Small intestine (tissue), 7 donors: Measurements from ENCODE around the gene NPDC1. TPM values are rescaled to one million over a fixed set of nuclear protein-coding genes. Genes with fewer than 3 reads are reported as not detected.

Source experiments
- DNase-seq, 2 donors: peaks; one replicate each; pipeline versions ENCODE4 v3.0.0 to v3.0.0-alpha.2; 2013
- FAIRE-seq: peaks from 2 replicates; lab custom pipeline; 2012; peaks lifted over from hg19 to GRCh38; lab: Jason Lieb, UNC
- H3K27ac ChIP-seq, 3 donors: one replicate each; pipeline ENCODE4 v1.5.1; 2013; ENCODE audit warnings: low read length in 2 of 3, mild to moderate bottlenecking in 2 of 3, control low read depth in 1 of 3, inconsistent platforms in 1 of 3, low read depth in 1 of 3, moderate library complexity in 1 of 3
- H3K27me3 ChIP-seq, 3 donors: one replicate each; pipeline ENCODE4 v1.6.1; 2013; ENCODE audit warnings: low read length in 3 of 3, inconsistent platforms in 1 of 3; ENCODE audit not compliant: control insufficient read depth in 3 of 3, insufficient read depth in 3 of 3
- H3K36me3 ChIP-seq, 3 donors: one replicate each; pipeline ENCODE4 v1.6.1; 2013; ENCODE audit warnings: low read length in 3 of 3, inconsistent platforms in 1 of 3, low read depth in 1 of 3, mild to moderate bottlenecking in 1 of 3, moderate library complexity in 1 of 3; ENCODE audit not compliant: control insufficient read depth in 3 of 3, insufficient read depth in 2 of 3
- H3K4me1 ChIP-seq, 3 donors: one replicate each; pipeline ENCODE4 v1.6.1; 2013; ENCODE audit warnings: low read length in 2 of 3, inconsistent platforms in 1 of 3, low read depth in 1 of 3, mild to moderate bottlenecking in 1 of 3, moderate library complexity in 1 of 3; ENCODE audit not compliant: control insufficient read depth in 3 of 3, insufficient read depth in 2 of 3
- H3K4me3 ChIP-seq, 3 donors: one replicate each; pipeline ENCODE4 v1.5.1; 2013; ENCODE audit warnings: low read length in 3 of 3, control low read depth in 1 of 3, inconsistent platforms in 1 of 3, low read depth in 1 of 3, mild to moderate bottlenecking in 1 of 3, moderate library complexity in 1 of 3
- H3K9me3 ChIP-seq, 2 donors: one replicate each; pipeline ENCODE4 v1.6.1; 2013; ENCODE audit warnings: low read depth in 1 of 2, low read length in 1 of 2; ENCODE audit not compliant: control insufficient read depth in 2 of 2, insufficient read depth in 1 of 2
- WGBS, 3 donors: extraction: QIAGEN DNeasy Blood & Tissue Kit; methylation state at CpG; one replicate each; pipeline ENCODE4 v1.1.7; 2013; 5-methylcytosine and 5-hydroxymethylcytosine counted together
- polyA plus RNA-seq, 4 donors: library from polyadenylated mRNA; stranded (reverse) in 3 of 4; unstranded in 1 of 4; fragments of 200-250 nt in 3 of 4; fragments of 120-200 nt in 1 of 4; gene quantifications; one replicate each; pipeline versions ENCODE4 v1.2.1 to v1.2.3, GENCODE V29; 2013
- donor health status: healthy with polysubstance abuse.
- donor health status: control.
- donor health status: control.
- donor health status: Bipolar disorder and iron deficiency.
- donor health status: healthy.

Gene NPDC1
- polyA plus RNA-seq, 4 donors, result 18.3 to 84.6 (median 33.7) TPM

GRCh38 chr9:136997830-136998234, 48.1 kb downstream of the NPDC1 start:
- H3K4me1 ChIP-seq, result peaks cover 2 to 43% (median 11%) of the 10 kb centered on the region in 3 donors

GRCh38 chr9:136997371-136997770, 48.6 kb downstream of the NPDC1 start:
- Histone ChIP-seq H3K27ac (peak overlapping the region in 2 of 3 donors; percentile 28 to 66), H3K4me3 (peak overlapping the region in 1 of 3 donors; percentile 30), H3K27me3 (peaks cover 0 to 42% (median 0%) of the 10 kb centered on the region in 3 donors), H3K4me1 (peaks cover 2 to 48% (median 11%) of the 10 kb centered on the region in 3 donors), H3K9me3 (no peaks in the 10 kb centered on the region), H3K36me3 (peaks cover 0 to 13% (median 0%) of the 10 kb centered on the region in 3 donors)
- no peak for FAIRE-seq
- DNase-seq, result no peak
- WGBS, 3 donors, result 41 to 70% (median 49%) methylated on average over 10 of the region's 10 CpGs

More at GRCh38 chr9:136997830-136998234, 48.1 kb downstream of the NPDC1 start:
- DNase-seq (peak in 1 of 2 donors; percentile 28), FAIRE-seq (no peak)
- Histone ChIP-seq H3K27me3 (peaks cover 0 to 42% (median 0%) of the 10 kb centered on the region in 3 donors), H3K27ac (peak overlapping the region in 2 of 3 donors; percentile 28 to 66), H3K4me3 (no peak overlapping the region), H3K9me3 (no peaks in the 10 kb centered on the region), H3K36me3 (peaks cover 0 to 13% (median 0%) of the 10 kb centered on the region in 3 donors)
- WGBS, 3 donors, result 51 to 73% (median 55%) methylated on average over 18 of the region's 18 CpGs

DNA sequence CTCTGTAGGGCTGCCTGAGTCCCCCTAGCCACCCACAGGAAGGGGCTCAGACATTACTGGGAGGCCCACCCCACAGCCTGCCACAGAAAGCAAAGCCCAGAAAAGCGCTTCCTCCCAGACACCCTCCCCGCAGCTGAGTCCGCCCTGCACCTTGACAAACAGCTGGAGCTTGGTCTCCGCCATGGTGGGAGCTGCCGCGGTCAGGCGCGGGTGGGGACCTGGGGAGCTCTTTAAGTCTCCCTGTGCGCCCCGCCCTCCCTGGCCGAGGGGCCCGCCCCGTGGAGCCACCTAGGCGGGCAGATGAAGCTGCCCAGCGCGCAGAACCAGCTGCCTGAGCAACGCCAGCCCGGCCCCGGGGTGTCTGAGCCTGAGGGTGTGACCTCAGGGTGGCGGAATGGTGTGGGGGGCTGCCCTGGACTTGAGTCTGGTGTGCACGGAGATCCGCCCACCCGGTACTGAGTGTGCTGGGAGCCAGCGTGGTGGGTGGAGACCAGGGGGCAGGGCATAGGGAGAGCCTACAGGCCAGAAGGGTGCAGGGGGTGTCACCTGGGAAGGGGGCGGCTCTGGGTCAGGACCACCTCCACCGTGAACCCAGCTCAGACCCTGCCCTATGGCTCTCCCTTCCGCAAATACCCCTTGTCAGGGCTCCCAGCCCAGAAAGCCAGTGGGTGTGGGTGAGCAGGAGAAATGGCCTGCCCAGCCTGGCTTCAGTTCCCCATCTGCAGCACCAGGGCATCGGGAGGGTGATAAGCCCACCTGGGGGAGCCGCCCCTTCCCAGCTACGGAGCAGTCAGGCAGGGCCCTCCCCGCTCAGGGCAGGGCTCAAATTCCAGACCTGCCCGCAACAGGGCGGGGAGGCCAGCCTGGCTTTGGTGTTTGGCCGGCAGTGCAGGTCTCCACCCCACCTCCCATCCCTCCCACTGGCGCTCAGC, 49.4 kb downstream of the NPDC1 start, which contains the start of gene CLIC3:
CLIC3 (minus strand) TSS at position 208 of the 932 bp plus-strand sequence; CDS start at position 183, 25 bp downstream.
- H3K4me1 ChIP-seq, result peaks cover 2 to 48% (median 11%) of the 10 kb centered on the region in 3 donors
- FAIRE-seq (no peak), DNase-seq (peak; percentile 51 to 60)
- peaks cover 0 to 42% (median 0%) of the 10 kb centered on the region in 3 donors for H3K27me3 ChIP-seq
- no peaks in the 10 kb centered on the region for H3K9me3 ChIP-seq
- WGBS, 3 donors, result 5 to 17% (median 9%) methylated on average over 29 to 35 of the region's 35 CpGs
- H3K36me3 ChIP-seq, result peaks cover 0 to 13% (median 0%) of the 10 kb centered on the region in 3 donors
- peak within 1 kb of the TSS in 2 of 3 donors; percentile 66 to 69 for H3K27ac ChIP-seq
- H3K4me3 ChIP-seq, result peak within 1 kb of the TSS in 2 of 3 donors; percentile 19 to 30

GRCh38 chr9:136995772-136996311, 50.1 kb downstream of the NPDC1 start:
- H3K4me3 ChIP-seq, result peak overlapping the region in 1 of 3 donors; percentile 30
- DNase-seq (peak in 1 of 2 donors; percentile 41), FAIRE-seq (no peak)
- H3K27ac ChIP-seq, result peak overlapping the region in 2 of 3 donors; percentile 63 to 69
- 10 to 21% (median 16%) methylated on average over 12 of the region's 12 CpGs for whole genome bisulfite sequencing, 3 donors
- peaks cover 0 to 42% (median 0%) of the 10 kb centered on the region in 3 donors for H3K27me3 ChIP-seq
- peaks cover 2 to 48% (median 11%) of the 10 kb centered on the region in 3 donors for H3K4me1 ChIP-seq
- H3K9me3 ChIP-seq, result peaks cover 0 to 5% of the 10 kb centered on the region in 2 donors
- H3K36me3 ChIP-seq, result peaks cover 0 to 13% (median 0%) of the 10 kb centered on the region in 3 donors

DNA sequence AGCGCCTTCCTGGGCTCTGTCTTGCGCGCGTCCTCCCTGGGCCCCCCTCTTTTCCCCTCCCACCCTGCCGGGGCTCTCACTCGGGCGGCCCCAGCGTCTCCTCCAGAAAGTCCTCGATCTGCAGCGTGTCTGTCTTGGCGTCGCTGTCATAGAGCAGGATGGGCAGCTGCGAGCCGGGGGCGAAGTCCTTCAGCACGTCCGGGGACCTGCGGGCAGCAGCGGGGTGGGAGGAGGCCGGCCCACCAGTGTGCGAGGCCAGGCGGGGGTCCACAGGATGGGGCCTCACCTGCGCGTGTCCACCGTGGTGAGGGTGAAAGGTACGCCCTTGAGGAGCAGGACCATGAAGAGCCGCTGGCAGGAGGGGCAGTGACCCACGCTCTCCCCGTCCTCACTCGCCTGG, 50.6 kb downstream of the NPDC1 start:
- H3K27ac ChIP-seq, result no peak overlapping the region
- peaks cover 2 to 48% (median 11%) of the 10 kb centered on the region in 3 donors for H3K4me1 ChIP-seq
- peaks cover 0 to 10% of the 10 kb centered on the region in 2 donors for H3K9me3 ChIP-seq
- peaks cover 0 to 13% (median 0%) of the 10 kb centered on the region in 3 donors for H3K36me3 ChIP-seq
- 12 to 28% (median 23%) methylated on average over 27 to 30 of the region's 30 CpGs for WGBS, 3 donors
- H3K27me3 ChIP-seq, result peaks cover 0 to 42% (median 0%) of the 10 kb centered on the region in 3 donors
- peak; percentile 12 to 40 for DNase-seq
- H3K4me3 ChIP-seq, result no peak overlapping the region
- no peak for FAIRE-seq

- DNase-seq, result peak; percentile 16 to 53
- peaks cover 0 to 12% of the 10 kb centered on the region in 2 donors for H3K9me3 ChIP-seq
- WGBS, 3 donors, result 27 to 35% (median 33%) methylated on average over 29 to 40 of the region's 40 CpGs
- peaks cover 0 to 13% (median 0%) of the 10 kb centered on the region in 3 donors for H3K36me3 ChIP-seq
- H3K27ac ChIP-seq, result no peak overlapping the region
- FAIRE-seq, result no peak
- H3K4me1 ChIP-seq, result peaks cover 2 to 48% (median 11%) of the 10 kb centered on the region in 3 donors
- H3K4me3 ChIP-seq, result no peak overlapping the region
- H3K27me3 ChIP-seq, result peaks cover 0 to 42% (median 0%) of the 10 kb centered on the region in 3 donors
These were observed 51.1 kb downstream of the NPDC1 start for GRCh38 chr9:136994888-136995230.

DNA sequence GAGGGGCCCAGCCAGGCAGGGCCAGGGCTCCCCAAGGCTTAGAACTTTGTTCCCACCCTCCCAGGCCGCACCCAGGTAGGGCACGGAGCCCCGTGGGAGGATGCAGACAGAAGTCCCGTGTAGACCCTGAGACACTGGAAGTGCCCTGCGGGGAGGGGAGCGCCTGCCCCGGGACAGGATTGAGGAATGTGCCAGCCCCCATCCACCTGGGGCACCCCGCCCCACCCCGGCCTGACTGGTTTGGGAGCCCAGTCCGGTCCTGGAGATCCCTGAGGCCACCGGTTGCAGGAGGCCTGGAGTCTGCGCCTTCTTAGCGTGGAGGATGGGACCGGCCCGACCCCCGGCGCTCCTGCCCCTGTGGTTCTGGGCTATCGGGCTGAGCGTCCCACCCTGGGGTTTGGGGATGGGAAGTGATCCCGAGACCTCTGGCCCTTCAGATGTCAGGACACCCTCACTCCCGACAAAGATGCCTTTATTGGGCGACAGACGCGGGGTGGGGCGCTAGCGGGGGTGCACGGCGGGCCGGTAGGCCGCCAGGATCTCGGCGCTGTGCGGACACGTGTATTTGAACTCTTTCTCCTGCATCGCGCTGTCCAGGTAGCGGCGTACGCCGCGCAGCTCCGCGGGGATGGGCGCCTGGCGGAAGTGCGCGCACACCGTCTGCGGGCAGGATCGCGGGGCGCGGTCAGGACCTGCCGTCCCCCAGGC, 51.6 kb downstream of the NPDC1 start:
- no peak for FAIRE-seq
- 51 to 65% (median 64%) methylated on average over 47 to 54 of the region's 54 CpGs for WGBS, 3 donors

More for the DNA sequence above, 51.6 kb downstream of the NPDC1 start:
- H3K36me3 ChIP-seq, result peaks cover 0 to 13% (median 0%) of the 10 kb centered on the region in 3 donors
- no peak for DNase-seq
- H3K4me1 ChIP-seq, result peaks cover 2 to 48% (median 11%) of the 10 kb centered on the region in 3 donors
- no peak overlapping the region for H3K4me3 ChIP-seq
- peaks cover 0 to 12% of the 10 kb centered on the region in 2 donors for H3K9me3 ChIP-seq
- peaks cover 0 to 42% (median 0%) of the 10 kb centered on the region in 3 donors for H3K27me3 ChIP-seq
- no peak overlapping the region for H3K27ac ChIP-seq
